HepG2 (cell line): ENCODE results near the gene MRPL27.

Source experiments
- IRX3 ChIP-seq: sonication (generic); formaldehyde crosslinking; IDR thresholded peaks from 2 replicates; pipeline ENCODE4 v1.8.1; 2023; ENCODE audit warnings: mild to moderate bottlenecking, low read depth, missing genetic modification reagents, borderline replicate concordance
- KDM5A ChIP-seq: fragments of 200-600 bp; sonication (generic); IDR thresholded peaks from 2 replicates; pipeline ENCODE4 v1.7.0; 2018; ENCODE audit warnings: antibody characterized with exemption, mild to moderate bottlenecking, low read length, borderline replicate concordance

DNA sequence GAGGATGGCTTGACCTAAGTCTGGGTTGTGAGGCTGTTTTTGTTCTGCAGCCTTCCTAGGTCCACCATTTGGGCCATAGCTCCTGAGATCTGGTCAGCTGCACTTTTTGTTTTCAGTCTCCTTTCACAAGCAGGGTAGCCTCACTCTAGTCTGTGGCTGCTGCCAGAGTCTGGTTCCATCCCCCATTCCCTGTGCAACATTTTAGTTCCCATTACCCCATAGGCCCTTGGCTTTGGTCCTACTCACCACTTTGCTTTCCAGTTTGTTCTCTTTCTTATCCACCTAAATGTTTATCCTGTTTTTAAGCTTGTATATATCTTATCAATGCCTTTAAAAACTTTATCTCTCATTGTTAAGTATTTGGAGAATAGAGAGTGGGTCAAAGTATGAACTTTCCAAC, 33.6 kb downstream of the MRPL27 start:
- no peak for TF ChIP-seq KDM5A
- no peak for TF ChIP-seq IRX3 (CRISPR knock-in tag)
